WTC11 (cell line): ENCODE measurements around the gene TMEM178A.

Experiments used
- CTCF ChIP-seq: fragments of 200-600 bp; IDR thresholded peaks from 2 replicates; pipeline ENCODE4 v1.8.0; 2022; ENCODE audit warnings: antibody characterized with exemption
- USF2 ChIP-seq: sonication (generic); formaldehyde crosslinking; IDR thresholded peaks from 2 replicates; pipeline ENCODE4 v1.8.1; 2023; ENCODE audit warnings: mild to moderate bottlenecking, missing genetic modification reagents, moderate library complexity
- ZSCAN18 ChIP-seq: fragments of 250-450 bp; sonication (Bioruptor Pico); IDR thresholded peaks from 2 replicates; pipeline ENCODE4 v2.1.2; 2022; ENCODE audit warnings: mild to moderate bottlenecking, moderate library complexity

- TF ChIP-seq ZSCAN18 (CRISPR knock-in tag) (no peak), CTCF (no peak), USF2 (no peak)
These were observed 70.9 kb downstream of the TMEM178A start for GRCh38 chr2:39736640-39737039.
